ENCODE data around the gene NAALADL1.

The NAALADL1 gene

GRCh38 chr11:65083134-65083833 lies 24.9 kb upstream of the NAALADL1 start:
- peaks cover 7% of the 10 kb centered on the region; the same call in 1 of the 2 replicates for H4K20me1 ChIP-seq (ENCODE audit: insufficient read depth, low read length)
- H3K4me1 ChIP-seq (ENCODE audit: low read length), result peaks cover 26% of the 10 kb centered on the region
- H3K79me2 ChIP-seq (ENCODE audit: low read length), result peaks cover 68% of the 10 kb centered on the region
- H3K4me3 ChIP-seq (ENCODE audit: low read length), result peak overlapping the region; percentile 97
- no peaks in the 10 kb centered on the region for H3K27me3 ChIP-seq (ENCODE audit: low read depth, low read length)
- no peak for TF ChIP-seq CTCF (IDR thresholded peaks at IDR 0.05; ENCODE audit: low read depth, low read length)
- TF ChIP-seq EZH2phosphoT487 (IDR thresholded peaks at IDR 0.05; ENCODE audit: low read depth), result no peak
- H3K36me3 ChIP-seq (replicated peaks; ENCODE audit: low read depth, low read length), result peaks cover 58% of the 10 kb centered on the region
- peak overlapping the region; percentile 74 for H3K27ac ChIP-seq (ENCODE audit: low read length)
- H2AFZ ChIP-seq (ENCODE audit: low read depth, low read length), result peak overlapping the region; percentile 65
- H3K4me2 ChIP-seq (ENCODE audit: low read length), result peak overlapping the region; percentile 92
- peak overlapping the region; percentile 97 for H3K9ac ChIP-seq (ENCODE audit: low read length)
- no peaks in the 10 kb centered on the region for H3K9me3 ChIP-seq (ENCODE audit: insufficient read depth, low read length)

- Histone ChIP-seq H3K9ac (ENCODE audit: low read length) (no peak overlapping the region), H4K20me1 (ENCODE audit: insufficient read depth, low read length) (peaks cover 8% of the 10 kb centered on the region; the same call in 1 of the 2 replicates), H3K4me2 (ENCODE audit: low read length) (0 out of 2 replicates have a peak overlapping the region, but pooled peaks have one; percentile 22), H3K36me3 (replicated peaks; ENCODE audit: low read depth, low read length) (peaks cover 59% of the 10 kb centered on the region), H2AFZ (ENCODE audit: low read depth, low read length) (no peak overlapping the region), H3K9me3 (ENCODE audit: insufficient read depth, low read length) (no peaks in the 10 kb centered on the region), H3K4me1 (ENCODE audit: low read length) (peaks cover 20% of the 10 kb centered on the region), H3K27me3 (ENCODE audit: low read depth, low read length) (no peaks in the 10 kb centered on the region), H3K4me3 (ENCODE audit: low read length) (no peak overlapping the region), H3K79me2 (ENCODE audit: low read length) (peaks cover 63% of the 10 kb centered on the region), H3K27ac (ENCODE audit: low read length) (peak overlapping the region; percentile 33)
- TF ChIP-seq CTCF (IDR thresholded peaks at IDR 0.05; ENCODE audit: low read depth, low read length) (no peak), EZH2phosphoT487 (IDR thresholded peaks at IDR 0.05; ENCODE audit: low read depth) (no peak)
Measured at GRCh38 chr11:65078786-65079342, 20.5 kb upstream of the NAALADL1 start.

- H3K4me1 ChIP-seq (ENCODE audit: low read length), result peaks cover 20% of the 10 kb centered on the region
Measured at GRCh38 chr11:65078151-65078550, 19.8 kb upstream of the NAALADL1 start.

More at GRCh38 chr11:65078151-65078550, 19.8 kb upstream of the NAALADL1 start:
- H3K4me3 ChIP-seq (ENCODE audit: low read length), result no peak overlapping the region
- H3K9me3 ChIP-seq (ENCODE audit: insufficient read depth, low read length), result no peaks in the 10 kb centered on the region
- H3K27ac ChIP-seq (ENCODE audit: low read length), result peak overlapping the region; percentile 33
- no peak overlapping the region for H3K9ac ChIP-seq (ENCODE audit: low read length)
- H3K36me3 ChIP-seq (replicated peaks; ENCODE audit: low read depth, low read length), result peaks cover 57% of the 10 kb centered on the region
- peaks cover 8% of the 10 kb centered on the region; the same call in 1 of the 2 replicates for H4K20me1 ChIP-seq (ENCODE audit: insufficient read depth, low read length)
- no peak overlapping the region for H2AFZ ChIP-seq (ENCODE audit: low read depth, low read length)
- 0 out of 2 replicates have a peak overlapping the region, but pooled peaks have one; percentile 22 for H3K4me2 ChIP-seq (ENCODE audit: low read length)
- TF ChIP-seq CTCF (IDR thresholded peaks at IDR 0.05; ENCODE audit: low read depth, low read length), result peak; percentile 60
- no peak for TF ChIP-seq EZH2phosphoT487 (IDR thresholded peaks at IDR 0.05; ENCODE audit: low read depth)
- H3K79me2 ChIP-seq (ENCODE audit: low read length), result peaks cover 56% of the 10 kb centered on the region
- H3K27me3 ChIP-seq (ENCODE audit: low read depth, low read length), result no peaks in the 10 kb centered on the region

Measured in OCI-LY3 (cell line).